Caki2 (cell line): ENCODE measurements around the gene NSF. TPM values are rescaled to one million over a fixed set of nuclear protein-coding genes. Genes with fewer than 3 reads are reported as not detected.
A peak's percentile ranks its signal among the peaks of the same experiment; 100 is the strongest.
"Not testable (repeated sequence)": the region's sequence is repeated elsewhere in the genome, so short reads cannot be mapped to it uniquely, and the experiment has no call there.

Experiments used
- DNase-seq: peaks from one replicate; pipeline ENCODE4 v3.0.0-alpha.2; 2015; ENCODE audit warnings: low read depth
- in situ Hi-C: cut with HindIII; loops from 2 replicates; pipeline ENCODE4 v1.10.0; 2016; ENCODE audit warnings: low sequenced_read_pairs, low pct_unique_long_range_greater_than_20kb, mixed read lengths
- total RNA-seq: library from RNA; depleted of rRNA; stranded (reverse); fragments of >200 nt; shearing (Covaris generic); gene quantifications from 2 replicates; pipeline ENCODE4 v1.2.3, GENCODE V29; 2014; ENCODE audit warnings: low replicate concordance

Gene NSF
- total RNA-seq, 1 experiment from 2014 or later, result 15.3 TPM

DNA sequence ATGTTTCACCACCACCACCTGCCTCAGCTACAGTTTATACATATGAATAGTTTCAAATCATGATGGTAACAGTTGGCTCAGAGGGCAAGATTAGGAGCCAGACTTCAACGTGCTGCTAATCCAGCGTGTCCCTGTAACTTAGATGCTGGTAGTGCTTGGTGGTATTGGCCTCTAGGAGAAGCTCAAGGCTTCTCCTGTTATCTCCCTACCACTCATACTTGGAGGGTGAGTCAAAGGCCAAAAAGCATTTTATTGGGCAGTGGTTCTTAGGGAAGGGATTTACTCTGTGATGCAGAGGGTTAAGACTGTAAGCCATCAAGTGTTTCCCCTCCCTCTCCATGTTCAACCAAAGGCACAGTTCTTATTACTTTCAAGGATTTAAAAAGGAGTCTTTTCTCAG is 82.3 kb downstream of the NSF start:
- in situ Hi-C loops, DNase-seq: not testable (repeated sequence)

DNA sequence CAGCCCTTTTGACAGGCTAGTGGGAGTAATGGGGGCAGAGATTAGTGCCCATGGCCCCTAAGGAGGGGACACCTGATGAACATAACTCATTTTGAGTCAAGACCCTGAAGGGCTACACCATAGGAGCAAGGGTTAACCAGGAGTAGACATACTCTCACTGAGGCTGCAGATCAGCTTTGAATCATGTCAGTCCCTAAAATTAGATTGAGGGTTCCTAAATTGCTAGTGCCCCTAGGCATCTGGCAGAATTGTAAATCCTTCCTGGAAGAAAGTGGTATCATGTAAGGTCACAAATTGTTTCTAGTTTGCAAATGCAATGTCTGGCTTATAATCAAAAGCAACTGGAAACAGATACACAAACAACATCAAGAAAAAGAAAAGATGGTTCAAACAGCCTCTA is 87.3 kb downstream of the NSF start:
- DNase-seq, in situ Hi-C loops: not testable (repeated sequence)

DNA sequence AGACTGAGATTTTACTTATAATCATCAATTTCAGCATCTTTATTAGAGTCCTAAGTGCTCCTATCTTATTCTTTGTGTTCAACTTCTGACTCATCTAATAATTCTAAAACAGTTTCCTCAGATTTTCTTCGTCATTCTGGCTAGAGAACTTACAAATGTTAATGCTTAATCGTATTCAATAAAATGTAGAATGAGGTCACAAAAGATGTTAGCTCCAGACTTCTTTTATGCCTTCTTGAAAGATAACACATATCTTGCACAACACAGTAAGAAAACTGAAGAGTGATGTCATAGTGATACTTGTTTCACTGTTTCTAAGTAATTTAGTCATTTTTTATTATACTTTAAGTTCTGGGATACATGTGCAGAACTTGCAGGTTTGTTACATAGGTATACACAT is 93.2 kb downstream of the NSF start:
- DNase-seq, in situ Hi-C loops: not testable (repeated sequence)

DNA sequence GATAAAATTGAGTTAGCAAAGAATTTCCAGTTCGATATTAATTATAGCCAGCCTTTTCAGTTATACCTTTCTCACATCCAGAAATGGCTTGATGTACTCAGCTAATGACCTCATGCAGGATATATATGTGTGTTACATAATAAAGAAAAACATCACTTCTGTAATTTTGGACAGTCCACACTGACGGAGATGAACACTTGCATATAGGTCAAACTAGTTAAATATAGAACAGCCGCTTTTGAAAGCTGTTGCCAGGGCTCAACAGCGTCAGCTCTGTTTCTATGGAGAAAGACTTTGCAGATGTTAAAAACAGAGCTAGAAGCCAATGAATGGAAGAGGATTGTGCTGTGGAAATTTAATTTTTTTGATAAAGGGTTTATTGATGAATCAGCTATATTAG is 94.8 kb downstream of the NSF start:
- DNase-seq, in situ Hi-C loops: not testable (repeated sequence)

DNA sequence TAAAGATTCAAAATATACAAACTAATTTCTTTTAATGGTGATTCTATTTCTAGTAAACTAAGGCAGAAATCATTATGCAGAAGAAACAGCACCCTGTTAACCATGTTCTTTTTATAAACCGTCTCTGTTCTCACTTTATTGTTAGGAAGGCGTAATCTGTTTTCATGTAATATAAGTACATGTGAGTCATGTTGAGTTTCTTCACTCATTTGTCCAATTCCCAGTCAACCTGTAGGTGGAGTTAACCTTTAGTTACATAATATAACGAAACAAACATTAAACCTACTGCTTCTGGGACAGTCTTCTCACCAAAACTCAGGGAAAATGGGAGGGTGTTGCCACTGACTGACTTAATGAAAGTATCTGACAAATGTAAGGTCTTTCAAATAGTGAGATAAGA is 101.7 kb downstream of the NSF start:
- in situ Hi-C loops, DNase-seq: not testable (repeated sequence)

DNA sequence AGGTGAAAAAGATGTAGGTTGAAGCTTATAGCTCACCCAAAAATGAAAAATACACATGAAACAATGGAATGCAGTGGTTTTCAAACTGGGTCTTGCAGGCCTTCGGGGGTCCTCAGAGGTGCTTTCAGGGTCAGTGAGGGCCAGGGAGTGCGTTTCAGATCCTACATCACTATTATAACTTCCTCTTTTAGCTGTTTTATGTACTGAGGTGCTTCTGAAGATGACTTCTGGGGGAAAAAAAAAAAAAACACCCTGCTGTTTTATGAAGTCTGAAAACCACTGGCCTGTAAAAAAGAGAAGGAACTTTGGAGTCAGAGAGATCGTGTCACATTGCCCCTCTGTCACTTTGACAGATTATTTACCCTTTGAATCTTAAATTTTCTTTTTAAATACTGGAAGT is 102.8 kb downstream of the NSF start:
- in situ Hi-C loops, DNase-seq: not testable (repeated sequence)

DNA sequence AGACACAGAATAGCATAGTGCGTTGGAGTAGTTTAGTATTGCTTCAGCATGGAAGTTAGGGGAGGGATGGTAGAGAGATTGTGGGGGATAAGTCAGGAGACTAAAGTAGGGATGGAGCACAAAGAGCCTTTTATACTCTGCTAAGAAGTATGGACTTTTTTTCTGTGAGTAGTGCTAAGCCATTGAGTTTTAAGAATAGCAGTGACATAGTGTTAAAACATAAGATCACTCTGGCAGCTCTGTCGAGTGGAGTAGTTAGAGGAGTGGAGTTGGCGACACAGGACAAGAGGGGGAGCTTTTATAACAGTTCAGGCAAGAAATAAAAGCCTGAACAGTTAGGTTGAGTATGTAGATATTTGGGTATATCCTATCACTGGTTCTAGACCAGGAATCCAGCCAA is 106.1 kb downstream of the NSF start:
- in situ Hi-C loops, DNase-seq: not testable (repeated sequence)

DNA sequence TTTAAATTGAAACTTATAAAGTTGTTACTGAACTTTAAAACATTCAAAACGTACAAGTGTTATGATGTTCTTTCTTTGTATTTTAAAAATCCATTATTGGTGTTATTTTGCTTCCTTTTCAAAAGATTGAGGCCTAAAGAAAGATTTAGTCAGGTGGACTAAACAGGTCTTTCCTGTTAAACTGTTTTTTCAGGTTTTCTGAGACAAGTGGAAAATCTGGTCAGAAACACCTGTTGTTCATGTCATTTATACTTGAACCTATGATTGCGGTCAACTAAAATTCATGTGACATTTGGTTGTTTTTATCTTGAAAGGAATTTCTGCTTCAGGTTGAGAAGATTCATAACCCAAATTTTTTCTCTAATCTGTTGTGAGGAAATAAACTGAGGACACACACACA is 108.5 kb downstream of the NSF start:
- DNase-seq, in situ Hi-C loops: not testable (repeated sequence)

DNA sequence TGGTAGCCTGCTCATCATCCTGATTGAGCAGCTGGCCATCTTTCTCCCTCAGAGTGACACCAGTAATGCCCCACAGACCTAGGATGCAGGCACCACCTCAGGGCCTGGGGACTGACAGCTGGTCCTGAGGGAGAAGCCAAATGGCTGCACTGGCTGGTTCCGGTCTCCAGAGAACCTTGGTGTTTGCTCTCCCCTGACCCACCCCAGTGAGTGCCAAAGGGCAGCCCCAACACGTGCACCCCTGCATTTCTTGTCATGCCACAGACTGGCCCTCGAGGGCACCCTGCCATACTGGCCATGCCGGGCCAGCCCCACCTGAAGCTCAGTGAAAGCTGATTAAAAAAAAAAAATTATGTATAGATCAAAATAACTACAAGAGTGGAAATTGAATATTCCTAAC is 127.5 kb downstream of the NSF start:
- no peak for DNase-seq
- in situ Hi-C loops, result no loop called here

DNA sequence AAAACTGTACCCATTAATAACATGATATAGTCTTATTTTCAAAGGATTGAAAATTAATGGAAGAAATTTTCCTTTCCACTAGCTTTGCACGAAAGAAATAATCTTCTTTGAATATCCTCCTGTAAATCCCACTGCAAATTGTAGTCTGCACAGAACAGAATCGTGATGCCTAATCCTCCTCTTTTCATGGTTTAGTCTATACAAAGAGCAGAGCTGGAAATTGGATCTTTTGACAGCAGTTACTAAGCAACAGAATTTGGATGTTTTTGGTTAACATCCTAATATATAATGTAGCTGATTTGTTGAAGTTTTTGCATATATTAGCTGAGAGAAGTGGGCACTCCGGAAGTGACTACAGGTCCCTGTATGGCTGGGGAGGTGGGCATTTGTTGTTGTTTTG is 129.4 kb downstream of the NSF start:
- in situ Hi-C loops, result no loop called here
- no peak for DNase-seq

DNA sequence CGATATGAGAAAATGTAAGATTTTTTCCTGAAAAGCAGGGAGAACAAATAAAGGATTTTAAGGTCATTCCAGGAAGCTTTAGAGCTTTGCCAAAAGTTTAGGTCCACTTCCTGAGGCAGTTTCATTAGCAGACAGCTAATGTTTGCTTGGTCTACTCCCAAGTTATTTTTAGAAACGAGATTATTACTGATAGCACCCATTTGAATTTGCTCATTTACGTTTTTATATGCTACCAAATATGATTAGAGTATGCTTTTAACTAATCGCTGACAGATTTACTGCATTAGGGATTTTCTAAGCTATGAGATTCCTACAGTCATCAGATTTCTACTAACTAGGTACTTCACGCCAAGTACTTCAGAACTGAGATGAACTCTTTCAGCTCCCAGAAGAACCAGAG is 129.9 kb downstream of the NSF start:
- DNase-seq, result no peak
- in situ Hi-C loops, result no loop called here

DNA sequence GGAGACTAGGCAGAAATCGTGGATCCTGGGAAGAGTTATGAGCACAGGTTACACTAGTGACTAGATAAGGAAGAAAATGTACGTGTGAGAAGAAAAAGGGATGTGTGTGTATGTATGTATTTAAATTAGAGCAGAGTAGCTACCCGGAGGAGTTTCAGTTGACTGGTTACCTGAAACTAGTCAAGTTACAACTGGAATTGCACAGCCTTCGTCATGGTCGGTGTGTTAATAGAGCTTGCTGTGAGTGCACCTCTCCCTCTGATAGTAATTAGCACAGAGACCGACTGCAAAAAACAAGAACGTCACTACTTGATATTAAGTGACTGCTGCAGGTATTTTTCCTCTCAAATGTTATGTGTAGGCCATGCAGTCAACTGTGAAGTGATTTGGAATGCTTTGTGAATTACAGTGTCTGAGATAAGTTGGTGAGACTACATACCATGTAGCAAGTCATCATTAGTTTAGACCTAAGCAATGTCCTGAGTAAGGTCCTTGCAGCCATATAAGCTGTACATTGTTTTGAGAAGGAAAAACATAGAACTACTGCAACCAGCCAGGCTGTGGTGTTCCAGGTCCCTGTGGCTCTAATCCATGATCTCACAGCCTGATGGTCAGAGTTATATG is 132.3 kb downstream of the NSF start:
- DNase-seq, result peak; percentile 33
- in situ Hi-C loops, result no loop called here

DNA sequence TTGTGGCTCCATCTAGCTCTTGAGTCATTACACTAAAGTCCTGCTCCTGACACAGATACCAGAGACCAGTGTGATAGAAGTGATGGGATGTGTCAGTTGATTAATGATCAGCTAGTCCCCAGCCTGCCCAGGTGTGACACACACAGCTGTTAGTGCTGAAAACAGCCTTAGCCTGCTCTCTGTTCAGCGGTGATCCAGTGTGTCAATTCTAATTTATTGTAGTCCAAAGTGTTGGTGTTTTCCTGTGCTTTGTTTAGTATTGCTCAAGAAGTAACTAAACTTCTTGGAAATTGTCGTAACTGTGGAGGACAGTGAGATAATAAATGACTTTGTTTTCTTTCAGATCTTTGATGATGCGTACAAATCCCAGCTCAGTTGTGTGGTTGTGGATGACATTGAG is 135.7 kb downstream of the NSF start:
- peak; percentile 25 for DNase-seq
- in situ Hi-C loops, result no loop called here

DNA sequence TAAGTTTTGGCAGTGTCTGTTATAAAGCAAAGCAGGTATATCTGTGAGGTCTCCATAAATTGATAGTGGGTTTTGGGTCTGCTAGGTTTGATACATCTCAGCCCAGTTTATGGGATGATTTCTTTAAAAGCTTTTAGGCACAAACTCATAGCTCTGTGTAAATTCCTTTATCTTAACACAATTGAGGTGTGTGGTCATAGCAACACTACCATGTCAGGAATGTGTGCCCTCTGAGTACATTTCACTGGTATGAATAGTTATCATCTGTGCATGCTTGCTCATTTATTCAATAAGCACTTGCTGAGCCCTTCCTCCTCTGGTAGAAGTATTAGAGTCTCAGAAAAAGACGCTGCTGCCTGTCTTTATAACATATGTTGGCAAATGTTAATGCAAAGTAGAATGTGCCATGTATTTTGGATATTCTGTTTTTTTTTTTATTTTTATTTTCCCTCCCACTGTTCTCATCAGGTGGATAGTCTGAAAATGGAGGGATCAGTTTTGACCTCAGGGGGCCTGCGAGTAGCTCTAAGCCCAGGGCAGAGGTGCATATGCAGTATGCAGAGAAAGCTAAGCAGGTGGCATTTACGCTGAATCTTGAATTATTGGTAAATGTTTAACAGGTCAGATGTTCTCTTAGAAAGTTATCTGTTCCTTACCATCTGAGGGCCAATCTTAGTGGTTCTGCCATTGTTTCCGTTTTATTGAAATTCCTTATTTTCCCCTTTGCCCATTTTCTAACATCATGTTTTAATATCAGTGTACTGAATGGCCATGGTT is 137.3 kb downstream of the NSF start:
- in situ Hi-C loops, result no loop called here
- no peak for DNase-seq

DNA sequence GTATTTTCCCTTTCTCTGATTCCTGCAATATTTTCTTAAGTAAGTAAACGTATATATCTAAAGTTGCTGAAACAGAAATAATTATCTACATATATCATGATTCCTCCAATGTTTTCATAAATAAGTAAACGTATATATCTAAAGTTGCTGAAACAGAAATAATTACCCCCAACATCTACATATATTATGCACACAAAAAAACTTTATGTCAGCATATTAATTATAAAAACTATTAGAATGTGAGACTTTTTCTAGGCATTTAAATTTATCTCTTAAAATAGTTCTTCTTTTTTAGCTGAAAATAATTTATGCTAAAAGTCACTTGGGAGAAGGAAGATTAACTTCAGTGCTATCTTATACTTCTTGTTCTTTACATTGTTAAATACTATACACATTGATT is 139.6 kb downstream of the NSF start:
- in situ Hi-C loops, result no loop called here

DNA sequence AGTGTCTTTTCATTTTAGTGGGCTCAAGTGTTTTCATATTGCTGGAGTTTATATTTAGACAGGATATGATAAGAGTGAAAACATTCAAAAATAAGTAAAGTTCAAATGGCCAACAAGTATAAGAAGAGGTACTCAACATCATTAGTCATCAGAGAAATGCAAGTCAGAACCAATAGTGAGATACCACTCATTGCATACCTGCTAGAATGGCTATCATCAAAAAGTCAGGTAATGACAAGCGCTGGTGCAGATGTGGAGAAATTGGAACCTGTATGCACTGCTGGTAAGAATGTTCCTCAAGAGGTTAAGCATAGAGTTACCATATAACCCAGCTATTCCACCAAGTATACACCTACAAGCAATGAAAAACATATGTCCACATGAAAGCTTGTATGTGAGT is 140.2 kb downstream of the NSF start:
- DNase-seq, result no peak
- in situ Hi-C loops, result no loop called here

More for the DNA sequence above, 139.6 kb downstream of the NSF start:
- no peak for DNase-seq

DNA sequence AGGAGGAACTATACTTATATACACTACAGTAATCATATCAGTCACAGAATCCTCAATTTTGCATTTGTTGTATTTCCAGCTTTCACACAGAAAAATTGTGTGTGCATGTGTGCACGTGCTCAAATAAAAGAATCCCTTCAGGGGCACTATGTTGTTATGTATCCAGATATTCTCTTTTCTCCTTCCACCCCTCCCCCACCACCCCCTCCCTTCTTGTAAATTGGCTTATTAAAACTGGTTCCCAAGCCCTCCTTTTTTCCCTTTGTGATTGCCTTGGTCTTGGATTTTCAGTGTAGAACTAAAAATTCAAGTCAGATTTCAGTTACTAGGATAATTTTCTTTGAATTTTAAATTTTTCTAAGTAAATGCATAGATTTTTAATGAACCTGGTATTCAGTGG is 141.7 kb downstream of the NSF start:
- DNase-seq, result no peak
- in situ Hi-C loops, result no loop called here

DNA sequence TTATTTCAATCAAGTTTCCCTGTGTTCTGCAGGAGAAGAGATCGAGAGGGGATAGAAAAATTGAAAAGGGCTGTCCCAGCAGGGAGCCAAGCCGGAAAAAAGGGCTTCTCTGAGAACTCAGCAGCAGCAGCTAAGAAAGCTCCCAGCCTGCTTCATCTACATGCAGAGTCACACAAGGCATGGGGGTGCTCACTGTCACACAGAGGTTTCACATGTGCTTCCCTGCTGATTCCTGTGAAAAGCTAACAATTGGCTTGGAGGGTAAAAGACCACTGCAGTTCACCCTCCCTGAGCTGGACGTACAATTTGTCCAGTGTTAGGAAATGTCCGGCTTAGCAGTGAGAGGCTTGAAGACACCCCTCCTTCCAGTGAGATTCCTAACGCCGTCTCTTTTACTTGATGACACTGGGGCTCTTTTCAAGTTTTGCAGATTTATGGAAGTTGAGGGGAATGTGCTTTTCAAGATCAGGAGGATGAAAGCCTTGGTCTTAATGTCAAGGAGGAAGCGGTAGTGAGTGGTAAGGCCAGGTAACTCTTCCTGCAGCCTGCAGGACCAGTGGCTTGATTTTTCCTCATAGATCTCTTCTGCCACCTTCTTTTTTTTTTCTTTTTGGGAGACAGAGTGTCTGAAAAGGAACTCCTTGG is 142.4 kb downstream of the NSF start:
- in situ Hi-C loops, result no loop called here
- no peak for DNase-seq

DNA sequence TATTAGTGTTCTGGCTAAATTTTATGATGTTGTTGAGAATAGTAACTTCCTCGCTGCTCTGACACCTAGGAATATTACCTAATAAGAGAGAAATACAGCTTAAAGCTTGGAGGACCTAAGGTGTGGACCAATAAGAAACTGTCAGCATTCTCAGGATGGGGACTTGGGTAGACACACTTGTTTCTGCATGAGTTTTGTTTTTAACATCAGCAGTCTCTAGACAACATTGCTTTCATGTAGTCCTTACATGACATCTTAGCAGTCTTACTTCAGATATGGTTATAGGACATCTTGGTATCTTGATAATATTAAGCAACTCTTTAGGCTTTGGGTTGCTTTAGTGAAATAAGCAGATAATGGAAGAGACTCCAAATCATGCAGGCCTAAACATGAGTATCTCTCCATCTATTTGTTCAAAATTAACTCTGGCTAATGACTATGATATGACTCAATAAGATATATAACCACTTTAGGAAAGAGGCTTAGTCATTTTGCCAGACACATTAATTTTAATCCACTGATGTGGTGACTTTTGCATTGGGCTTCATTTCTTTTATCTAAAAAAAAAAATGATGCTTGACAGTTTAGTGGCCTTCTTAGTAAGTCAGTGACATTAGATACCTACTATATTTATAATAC is 143.5 kb downstream of the NSF start:
- in situ Hi-C loops, result no loop called here
- peak; percentile 7 for DNase-seq
